Urinary bladder (tissue), 4 donors: ENCODE results near the gene SLC8A3. TPM values are rescaled to one million over a fixed set of nuclear protein-coding genes. Genes with fewer than 3 reads are reported as not detected.

ENCODE experiments used
- DNase-seq: peaks from one replicate; pipeline ENCODE4 v3.0.0-alpha.2; 2015; ENCODE audit errors: extremely low spot score
- H3K27ac ChIP-seq: one replicate; pipeline ENCODE4 v1.5.1; 2013; ENCODE audit warnings: low read depth, mild to moderate bottlenecking, moderate library complexity
- H3K36me3 ChIP-seq: one replicate; pipeline ENCODE4 v1.6.1; 2013; ENCODE audit warnings: mild to moderate bottlenecking, moderate library complexity; ENCODE audit not compliant: insufficient read depth
- H3K4me1 ChIP-seq: one replicate; pipeline ENCODE4 v1.6.1; 2013; ENCODE audit warnings: mild to moderate bottlenecking, moderate library complexity; ENCODE audit not compliant: insufficient read depth
- H3K4me3 ChIP-seq: one replicate; pipeline ENCODE4 v1.5.1; 2013; ENCODE audit warnings: low read depth, low read length
- WGBS: extraction: QIAGEN DNeasy Blood & Tissue Kit; methylation state at CpG from one replicate; pipeline ENCODE4 v1.1.7; 2013; 5-methylcytosine and 5-hydroxymethylcytosine counted together
- polyA plus RNA-seq: library from polyadenylated mRNA; stranded (reverse); fragments of 200-250 nt; gene quantifications from one replicate; pipeline ENCODE4 v1.2.3, GENCODE V29; 2013
- total RNA-seq: library from RNA; depleted of rRNA; stranded (reverse); fragments of >200 nt; gene quantifications from one replicate; pipeline ENCODE4 v1.2.3, GENCODE V29; 2014
- donor health status: healthy with polysubstance abuse.
- donor health status: healthy.

Gene SLC8A3
- total and polyA plus RNA-seq, 2 donors: 0.56 to 3.0 TPM

- Histone ChIP-seq H3K36me3 (no peaks in the 10 kb centered on the region), H3K4me3 (no peak overlapping the region), H3K4me1 (no peaks in the 10 kb centered on the region), H3K27ac (no peak overlapping the region)
- DNase-seq: no peak
- WGBS: 82% methylated on average over 2 of the region's 2 CpGs
These were observed 127.6 kb downstream of the SLC8A3 start for GRCh38 chr14:70061108-70061507.

GRCh38 chr14:70059545-70059944 is 129.2 kb downstream of the SLC8A3 start:
- Histone ChIP-seq H3K4me1 (no peaks in the 10 kb centered on the region), H3K36me3 (no peaks in the 10 kb centered on the region), H3K4me3 (no peak overlapping the region), H3K27ac (no peak overlapping the region)
- 87% methylated on average over 2 of the region's 2 CpGs for WGBS
- no peak for DNase-seq

- Histone ChIP-seq H3K27ac (no peak overlapping the region), H3K4me3 (no peak overlapping the region), H3K36me3 (no peaks in the 10 kb centered on the region), H3K4me1 (no peaks in the 10 kb centered on the region)
- WGBS: 85% methylated on average over 5 of the region's 5 CpGs
- no peak for DNase-seq
These were observed 131.1 kb downstream of the SLC8A3 start for GRCh38 chr14:70057519-70058136.

- 24% methylated on average over 3 of the region's 3 CpGs for WGBS
- no peak for DNase-seq
These were observed 135.8 kb downstream of the SLC8A3 start for GRCh38 chr14:70052990-70053389.

GRCh38 chr14:70050136-70050535 is 138.6 kb downstream of the SLC8A3 start:
- no peaks in the 10 kb centered on the region for H3K36me3 ChIP-seq
- no peak for DNase-seq
- H3K4me1 ChIP-seq: no peaks in the 10 kb centered on the region
- no peak overlapping the region for H3K27ac ChIP-seq
- H3K4me3 ChIP-seq: no peak overlapping the region
- WGBS: 75% methylated on average over 4 of the region's 4 CpGs

More at GRCh38 chr14:70052990-70053389, 135.8 kb downstream of the SLC8A3 start:
- no peak overlapping the region for H3K4me3 ChIP-seq
- no peaks in the 10 kb centered on the region for H3K4me1 ChIP-seq
- no peak overlapping the region for H3K27ac ChIP-seq
- no peaks in the 10 kb centered on the region for H3K36me3 ChIP-seq

- Histone ChIP-seq H3K27ac (no peak overlapping the region), H3K4me3 (no peak overlapping the region), H3K4me1 (no peaks in the 10 kb centered on the region), H3K36me3 (no peaks in the 10 kb centered on the region)
- no peak for DNase-seq
- 67% methylated on average over 3 of the region's 3 CpGs for WGBS
These were observed 139.1 kb downstream of the SLC8A3 start for GRCh38 chr14:70049605-70050004.

- Histone ChIP-seq H3K27ac (no peak overlapping the region), H3K4me3 (no peak overlapping the region), H3K4me1 (no peaks in the 10 kb centered on the region), H3K36me3 (no peaks in the 10 kb centered on the region)
- DNase-seq: no peak
- 84% methylated on average over 1 of the region's 1 CpG for WGBS
These were observed 140.5 kb downstream of the SLC8A3 start for GRCh38 chr14:70048313-70048654.

DNA sequence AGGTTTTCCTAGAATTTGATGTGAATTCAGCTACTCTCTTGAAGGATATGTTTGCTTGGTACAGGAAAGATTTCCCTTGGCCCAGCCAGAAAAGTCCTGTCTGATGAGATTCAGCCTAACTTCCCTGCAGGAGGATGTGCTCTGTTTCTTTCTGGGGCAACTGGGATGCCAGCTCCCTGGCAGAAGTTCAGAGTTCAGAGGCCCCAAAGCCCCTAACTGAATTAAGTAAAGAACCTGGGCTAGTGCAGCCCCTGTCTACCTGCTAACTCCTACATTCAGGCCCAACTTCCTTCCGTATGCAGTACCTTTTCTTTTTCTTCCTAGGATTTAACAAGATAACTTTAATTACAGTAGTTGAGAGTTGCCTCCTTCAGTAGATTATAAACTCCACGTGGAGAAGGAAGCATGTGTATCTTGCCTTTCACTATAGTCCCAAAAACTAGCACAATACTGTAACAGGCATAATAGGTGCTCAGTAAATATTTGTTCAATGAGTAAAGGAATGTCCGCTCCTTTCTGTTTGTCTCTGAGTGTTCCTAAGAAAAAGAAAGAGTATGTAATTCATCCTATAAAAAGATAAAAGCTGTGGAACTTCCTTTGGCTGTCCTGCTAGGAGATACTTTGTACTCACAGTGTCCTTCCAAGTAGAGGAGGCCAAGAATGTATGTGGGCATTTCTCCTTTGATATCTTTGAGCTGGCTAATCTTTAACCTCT is 141.0 kb downstream of the SLC8A3 start:
- Histone ChIP-seq H3K36me3 (no peaks in the 10 kb centered on the region), H3K4me1 (no peaks in the 10 kb centered on the region), H3K27ac (no peak overlapping the region), H3K4me3 (no peak overlapping the region)
- 53% methylated on average over 3 of the region's 3 CpGs for WGBS
- DNase-seq: no peak

GRCh38 chr14:70045844-70046535 is 142.8 kb downstream of the SLC8A3 start:
- no peak for DNase-seq
- H3K4me3 ChIP-seq: no peak overlapping the region
- 37% methylated on average over 22 of the region's 22 CpGs for WGBS

GRCh38 chr14:70045310-70045709 is 143.4 kb downstream of the SLC8A3 start:
- 75% methylated on average over 4 of the region's 4 CpGs for WGBS
- DNase-seq: no peak
- no peak overlapping the region for H3K4me3 ChIP-seq
- H3K27ac ChIP-seq: no peak overlapping the region
- H3K4me1 ChIP-seq: no peaks in the 10 kb centered on the region
- no peaks in the 10 kb centered on the region for H3K36me3 ChIP-seq

More at GRCh38 chr14:70045844-70046535, 142.8 kb downstream of the SLC8A3 start:
- H3K4me1 ChIP-seq: no peaks in the 10 kb centered on the region
- H3K36me3 ChIP-seq: no peaks in the 10 kb centered on the region
- no peak overlapping the region for H3K27ac ChIP-seq

DNA sequence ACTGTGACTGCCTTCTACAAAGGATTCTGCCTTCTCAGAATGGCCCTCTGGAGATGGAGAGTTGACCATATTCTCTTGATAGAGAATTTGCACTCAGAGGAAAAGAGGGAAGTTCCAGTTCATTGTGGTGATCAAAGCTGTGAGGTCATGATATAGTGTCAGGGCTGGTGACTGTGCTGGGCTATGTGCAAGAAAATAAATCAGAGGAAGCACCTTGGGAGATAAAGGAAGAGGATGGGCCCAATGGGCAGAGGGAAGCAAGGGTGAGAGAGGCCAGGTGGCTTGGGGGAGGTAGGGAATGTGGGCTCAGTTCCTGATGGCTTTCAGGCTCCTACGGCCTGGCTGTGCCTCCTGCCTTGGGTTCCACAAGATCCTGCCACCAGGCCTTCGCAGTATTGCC is 145.8 kb downstream of the SLC8A3 start:
- Histone ChIP-seq H3K27ac (no peak overlapping the region), H3K4me3 (no peak overlapping the region), H3K36me3 (no peaks in the 10 kb centered on the region), H3K4me1 (no peaks in the 10 kb centered on the region)
- WGBS: 85% methylated on average over 2 of the region's 2 CpGs
- DNase-seq: no peak

- 50% methylated on average over 1 of the region's 1 CpG for WGBS
- DNase-seq: no peak
- H3K4me3 ChIP-seq: no peak overlapping the region
- no peaks in the 10 kb centered on the region for H3K4me1 ChIP-seq
- no peak overlapping the region for H3K27ac ChIP-seq
- H3K36me3 ChIP-seq: no peaks in the 10 kb centered on the region
These were observed 152.1 kb downstream of the SLC8A3 start for GRCh38 chr14:70036665-70037064.

DNA sequence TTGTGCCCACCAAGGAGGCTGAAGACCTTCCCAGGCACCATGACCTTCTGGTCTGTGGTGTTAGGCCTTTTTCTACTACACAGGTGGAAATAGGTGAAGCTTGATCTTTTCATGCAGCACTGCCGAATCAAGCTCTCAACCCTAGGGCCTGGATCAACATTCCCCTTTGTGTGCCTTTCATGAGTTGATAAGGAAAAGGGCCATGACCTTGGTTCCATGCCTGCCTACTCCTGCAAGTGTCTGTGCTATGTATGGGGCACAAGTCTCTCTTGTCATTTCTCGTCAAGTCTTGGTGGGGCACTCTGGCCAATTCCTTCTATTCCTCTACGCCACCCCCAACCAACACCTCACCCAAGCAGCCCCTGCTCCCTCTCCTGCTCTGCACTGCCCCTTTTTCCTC is 154.5 kb downstream of the SLC8A3 start:
- no peaks in the 10 kb centered on the region for H3K36me3 ChIP-seq
- H3K27ac ChIP-seq: no peak overlapping the region
- 65% methylated on average over 3 of the region's 3 CpGs for WGBS
- no peaks in the 10 kb centered on the region for H3K4me1 ChIP-seq
- no peak for DNase-seq
- no peak overlapping the region for H3K4me3 ChIP-seq

DNA sequence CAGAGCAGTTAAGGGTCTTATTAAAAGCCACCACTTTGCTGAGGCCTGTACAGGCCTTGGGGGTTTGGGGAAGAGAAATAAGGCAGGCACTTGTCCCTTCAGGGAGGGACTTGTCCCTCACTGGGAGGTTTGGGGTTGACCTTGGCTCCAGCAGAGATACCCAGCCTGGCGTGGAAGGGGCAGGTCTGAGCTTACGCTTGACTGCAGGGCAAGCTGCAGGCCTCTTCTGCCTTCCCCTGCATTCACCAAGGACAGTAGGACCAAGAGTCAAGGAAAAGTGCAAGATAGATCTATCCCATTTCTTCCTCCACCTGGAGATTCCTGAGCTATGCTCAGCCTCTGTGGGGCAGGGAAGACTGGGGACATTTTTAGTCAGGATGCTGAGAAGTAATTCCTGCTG is 155.2 kb downstream of the SLC8A3 start:
- no peaks in the 10 kb centered on the region for H3K36me3 ChIP-seq
- H3K27ac ChIP-seq: no peak overlapping the region
- no peak overlapping the region for H3K4me3 ChIP-seq
- no peak for DNase-seq
- H3K4me1 ChIP-seq: no peaks in the 10 kb centered on the region
- WGBS: 89% methylated on average over 2 of the region's 2 CpGs
